KBM-7 (cell line): ENCODE results near the gene ATP11B.

Experiments
- DNase-seq: peaks from one replicate; pipeline ENCODE4 v3.0.0-alpha.2; 2015
- in situ Hi-C: fragments of 300-500 bp; cut with MboI; formaldehyde crosslinking; loops from 2 replicates; pipeline ENCODE4 v1.14.3; 2020; ENCODE audit warnings: low sequenced_read_pairs, low pct_unique_long_range_greater_than_20kb, mixed read lengths

ATP11B gene

GRCh38 chr3:182969277-182969676 lies 176.0 kb downstream of the ATP11B start:
- no peak for DNase-seq
- in situ Hi-C loops = no loop called here

GRCh38 chr3:182969853-182970252 lies 176.5 kb downstream of the ATP11B start:
- DNase-seq = no peak
- in situ Hi-C loops = no loop called here

- in situ Hi-C loops = no loop called here
- DNase-seq = no peak
Measured at GRCh38 chr3:182970811-182971418, 177.6 kb downstream of the ATP11B start.
